HL-60 (cell line): ENCODE results near the gene SHE.

ENCODE experiments used
- DNase-seq, 2 experiments: peaks; one replicate each; pipeline ENCODE4 v3.0.0-alpha.2; 2010 to 2020; ENCODE audit warnings: low read depth in 1 of 2, low spot score in 1 of 2
- H3K27ac ChIP-seq: fragments of 250-450 bp; sonication (Bioruptor Pico); replicated peaks from 2 replicates; pipeline ENCODE4 v1.5.1; 2020; ENCODE audit warnings: mild to moderate bottlenecking, moderate library complexity
- H3K27me3 ChIP-seq: fragments of 250-450 bp; sonication (Bioruptor Pico); 2 replicates; pipeline ENCODE4 v1.5.1; 2021; ENCODE audit warnings: mild to moderate bottlenecking, moderate library complexity; ENCODE audit not compliant: insufficient read depth, poor library complexity, severe bottlenecking
- H3K4me3 ChIP-seq: replicated peaks from 2 replicates; pipeline ENCODE4 v1.5.1; 2011; ENCODE audit warnings: mild to moderate bottlenecking, control low read depth, low read length; ENCODE audit not compliant: insufficient read depth
- CTCF ChIP-seq: IDR thresholded peaks from one replicate; pipeline ENCODE4 v1.5.1; 2011; ENCODE audit warnings: low read length, control low read depth, inconsistent platforms; ENCODE audit not compliant: insufficient read depth
- GABPA ChIP-seq: IDR thresholded peaks from 2 replicates; pipeline ENCODE4 v1.6.1; 2012; ENCODE audit warnings: low read depth
- POLR2AphosphoS5 ChIP-seq: IDR thresholded peaks from 2 replicates; pipeline ENCODE4 v1.6.1; 2012; ENCODE audit warnings: low read depth
- REST ChIP-seq: IDR thresholded peaks from 2 replicates; pipeline ENCODE4 v1.6.1; 2012; ENCODE audit warnings: low read depth; ENCODE audit not compliant: insufficient replicate concordance
- SPI1 ChIP-seq: IDR thresholded peaks from 2 replicates; pipeline ENCODE4 v1.6.1; 2012; ENCODE audit warnings: low read depth, mild to moderate bottlenecking, borderline replicate concordance

The SHE gene

GRCh38 chr1:154466921-154467417 is 35.2 kb downstream of the SHE start:
- TF ChIP-seq REST (no peak), SPI1 (peak; percentile 63; the same call in 1 of the 2 replicates)
- no peak for DNase-seq
- Histone ChIP-seq H3K4me3 (no peak overlapping the region), H3K27me3 (no peaks in the 10 kb centered on the region), H3K27ac (no peak overlapping the region)

GRCh38 chr1:154466206-154466605 is 36.0 kb downstream of the SHE start:
- H3K27me3 ChIP-seq: no peaks in the 10 kb centered on the region
- no peak for DNase-seq
- TF ChIP-seq CTCF (no peak), GABPA (no peak), SPI1 (no peak), REST (no peak), POLR2AphosphoS5 (no peak)
- H3K27ac ChIP-seq: no peak overlapping the region
- no peak overlapping the region for H3K4me3 ChIP-seq

GRCh38 chr1:154465621-154466195 is 36.5 kb downstream of the SHE start:
- no peak for DNase-seq
- Histone ChIP-seq H3K27me3 (no peaks in the 10 kb centered on the region), H3K27ac (no peak overlapping the region), H3K4me3 (no peak overlapping the region)
- TF ChIP-seq REST: no peak
- TF ChIP-seq SPI1: no peak
- TF ChIP-seq POLR2AphosphoS5: no peak
- no peak for TF ChIP-seq CTCF
- no peak for TF ChIP-seq GABPA
